Stromal cell of bone marrow (primary cell): ENCODE data around the gene DIPK1A.

ENCODE experiments used
- DNase-seq: peaks from one replicate; pipeline ENCODE4 v3.0.0-alpha.2; 2012; ENCODE audit warnings: low read depth

The DIPK1A gene

GRCh38 chr1:92792340-92792782 is 168.9 kb downstream of the DIPK1A start:
- no peak for DNase-seq
